22Rv1 (cell line): ENCODE measurements around the gene BACH2.

Experiments
- CTCF ChIP-seq: fragments of 450-650 bp; IDR thresholded peaks from 2 replicates; pipeline ENCODE4 v1.5.1; 2017; ENCODE audit warnings: mild to moderate bottlenecking
- ZFX ChIP-seq: fragments of 450-650 bp; IDR thresholded peaks from 2 replicates; pipeline ENCODE4 v1.6.1; 2017; ENCODE audit warnings: antibody characterized with exemption, borderline replicate concordance

GRCh38 chr6:89975991-89976693 lies 320.5 kb downstream of the BACH2 start:
- TF ChIP-seq CTCF (no peak), ZFX (no peak)
